ENCODE data around the gene GLIPR2.
A peak's percentile ranks its signal among the peaks of the same experiment; 100 is the strongest.
"Not testable (repeated sequence)": the region's sequence is repeated elsewhere in the genome, so short reads cannot be mapped to it uniquely, and the experiment has no call there.

Gene GLIPR2

GRCh38 chr9:36136272-36136893 is at the start of gene GLIPR2:
Gene GLIPR2 (plus strand): TSS chr9:36136733. CDS start chr9:36136779, 46 bp downstream.
- peak in 1 of 3 experiments; percentile 61 for DNase-seq (ENCODE audit: low read depth in 2 of 3, low spot score in 2 of 3)

- DNase-seq (ENCODE audit: low read depth in 2 of 3, low spot score in 2 of 3) = not testable (repeated sequence)
Observed at GRCh38 chr9:36087054-36087453, 49.5 kb upstream of the GLIPR2 start.

- DNase-seq (ENCODE audit: low read depth in 2 of 3, low spot score in 2 of 3) = no peak
Observed at GRCh38 chr9:36088020-36088419, 48.5 kb upstream of the GLIPR2 start.

- no peak for DNase-seq (ENCODE audit: low read depth in 2 of 3, low spot score in 2 of 3)
Observed at GRCh38 chr9:36091026-36091953, 45.2 kb upstream of the GLIPR2 start.

GRCh38 chr9:36092014-36092413 is 44.5 kb upstream of the GLIPR2 start:
- no peak for DNase-seq (ENCODE audit: low read depth in 2 of 3, low spot score in 2 of 3)

- DNase-seq (ENCODE audit: low read depth in 2 of 3, low spot score in 2 of 3) = no peak
Observed at GRCh38 chr9:36092509-36093215, 43.9 kb upstream of the GLIPR2 start.

GRCh38 chr9:36093384-36093783 is 43.1 kb upstream of the GLIPR2 start:
- no peak for DNase-seq (ENCODE audit: low read depth in 2 of 3, low spot score in 2 of 3)

- no peak for DNase-seq (ENCODE audit: low read depth in 2 of 3, low spot score in 2 of 3)
Observed at GRCh38 chr9:36099718-36100117, 36.8 kb upstream of the GLIPR2 start.

- no peak for DNase-seq (ENCODE audit: low read depth in 2 of 3, low spot score in 2 of 3)
Observed at GRCh38 chr9:36100532-36100931, 36.0 kb upstream of the GLIPR2 start.

- no peak for DNase-seq (ENCODE audit: low read depth in 2 of 3, low spot score in 2 of 3)
Observed at GRCh38 chr9:36101916-36102741, 34.4 kb upstream of the GLIPR2 start.

- DNase-seq (ENCODE audit: low read depth in 2 of 3, low spot score in 2 of 3) = peak; percentile 52 to 58 (median 54)
Observed at GRCh38 chr9:36102742-36103495, 33.6 kb upstream of the GLIPR2 start.

GRCh38 chr9:36109071-36109470 is 27.5 kb upstream of the GLIPR2 start:
- no peak for DNase-seq (ENCODE audit: low read depth in 2 of 3, low spot score in 2 of 3)

- no peak for DNase-seq (ENCODE audit: low read depth in 2 of 3, low spot score in 2 of 3)
Observed at GRCh38 chr9:36110434-36110833, 26.1 kb upstream of the GLIPR2 start.

GRCh38 chr9:36112516-36112915 is 24.0 kb upstream of the GLIPR2 start:
- DNase-seq (ENCODE audit: low read depth in 2 of 3, low spot score in 2 of 3) = no peak

- DNase-seq (ENCODE audit: low read depth in 2 of 3, low spot score in 2 of 3) = no peak
Observed at GRCh38 chr9:36113999-36114398, 22.5 kb upstream of the GLIPR2 start.

GRCh38 chr9:36116593-36116992 is 19.9 kb upstream of the GLIPR2 start:
- DNase-seq (ENCODE audit: low read depth in 2 of 3, low spot score in 2 of 3) = no peak

- DNase-seq (ENCODE audit: low read depth in 2 of 3, low spot score in 2 of 3) = no peak
Observed at GRCh38 chr9:36118201-36118600, 18.3 kb upstream of the GLIPR2 start.

- DNase-seq (ENCODE audit: low read depth in 2 of 3, low spot score in 2 of 3) = no peak
Observed at GRCh38 chr9:36118706-36119105, 17.8 kb upstream of the GLIPR2 start.

GRCh38 chr9:36119476-36119875 is 17.1 kb upstream of the GLIPR2 start:
- DNase-seq (ENCODE audit: low read depth in 2 of 3, low spot score in 2 of 3) = no peak

- no peak for DNase-seq (ENCODE audit: low read depth in 2 of 3, low spot score in 2 of 3)
Observed at GRCh38 chr9:36120705-36121104, 15.8 kb upstream of the GLIPR2 start.

Measured in activated CD8-positive, alpha-beta memory T cell treated with anti-CD3 and anti-CD28 coated beads for 48 hours (primary cell).